ENCODE measurements around the gene TEX11. TPM values are rescaled to one million over a fixed set of nuclear protein-coding genes. Genes with fewer than 3 reads are reported as not detected.

The TEX11 gene
- total and polyA plus RNA-seq, 8 donors: 0.18 to 4.6 (median 1.6) TPM; not detected in 5

DNA sequence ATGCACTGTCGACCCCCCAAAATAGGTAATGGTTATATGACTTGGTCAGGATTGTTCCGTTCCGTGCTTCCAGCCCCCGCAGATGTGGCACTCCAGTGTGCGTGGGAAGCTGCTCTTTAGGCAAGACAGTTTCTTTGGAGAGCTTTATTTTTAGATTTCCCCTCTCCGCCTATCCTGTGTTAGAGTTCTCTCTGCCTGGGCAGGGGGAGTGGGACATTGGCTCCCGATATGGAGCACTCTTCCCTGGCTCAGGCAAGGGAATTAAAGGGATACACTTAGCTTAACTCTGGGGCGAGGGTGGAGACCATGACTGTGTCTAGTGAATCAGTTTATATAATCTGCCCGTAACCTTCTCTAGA, 427.9 kb downstream of the TEX11 start:
- intact Hi-C loops (cut with DNase I; ENCODE audit: low total_unique reads): no loop called here
- H3K27ac ChIP-seq: peak overlapping the region; percentile 75 to 85 (median 83)
- H3K4me3 ChIP-seq: no peak overlapping the region
- H3K27me3 ChIP-seq: no peaks in the 10 kb centered on the region
- H3K36me3 ChIP-seq: no peaks in the 10 kb centered on the region
- no peaks in the 10 kb centered on the region for H3K9me3 ChIP-seq
- H3K4me1 ChIP-seq: peaks cover 16 to 57% (median 35%) of the 10 kb centered on the region in 4 donors
- TF ChIP-seq POLR2A (IDR thresholded peaks at IDR 0.05) (no peak), CTCF (IDR thresholded peaks at IDR 0.05) (no peak), POLR2AphosphoS5 (IDR thresholded peaks at IDR 0.05) (no peak), EP300 (IDR thresholded peaks at IDR 0.05) (no peak)
- WGBS, 5 donors: 40 to 63% (median 60%) methylated on average over 8 to 9 of the region's 9 CpGs
- DNase-seq: peak in 1 of 2 donors; percentile 31

DNA sequence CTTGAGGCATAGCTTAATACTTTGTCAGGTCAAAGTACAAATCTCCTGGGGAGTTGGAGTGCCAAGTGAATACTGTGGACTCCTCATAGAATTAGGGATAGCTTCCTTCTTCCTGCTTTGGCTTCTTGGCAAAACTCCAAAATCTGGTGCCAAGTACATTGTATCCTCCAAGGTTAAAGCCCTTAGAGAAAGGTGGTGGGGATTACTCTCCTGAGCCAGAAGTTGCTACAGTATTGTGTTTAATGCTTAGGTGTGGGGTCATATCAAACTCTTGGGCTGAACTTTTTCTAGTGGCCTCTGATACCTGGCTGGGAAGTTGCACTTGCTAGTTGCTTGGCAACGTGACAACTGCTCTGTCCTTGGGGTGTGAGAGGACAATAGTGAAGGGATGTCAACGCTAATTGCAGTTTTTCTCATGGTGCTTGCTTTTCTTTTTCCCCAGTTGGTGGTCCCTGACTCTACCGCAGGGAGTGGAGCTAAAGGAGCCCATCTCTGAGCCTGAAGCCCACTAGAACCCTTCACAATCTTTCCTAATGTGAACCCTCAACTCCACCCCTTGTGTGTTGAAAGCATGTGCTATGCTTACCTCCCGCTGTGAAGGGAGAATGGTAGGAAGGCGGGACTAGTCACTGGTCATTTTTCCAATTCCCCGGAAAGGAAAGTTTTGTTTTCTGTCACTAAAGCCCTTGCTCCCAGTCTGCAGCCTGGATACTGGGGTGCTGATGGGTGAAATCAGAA, 428.4 kb downstream of the TEX11 start:
- Histone ChIP-seq H3K4me3 (no peak overlapping the region), H3K27me3 (no peaks in the 10 kb centered on the region), H3K9me3 (no peaks in the 10 kb centered on the region), H3K27ac (peak overlapping the region; percentile 75 to 85 (median 83)), H3K4me1 (peaks cover 16 to 52% (median 35%) of the 10 kb centered on the region in 4 donors), H3K36me3 (no peaks in the 10 kb centered on the region)
- TF ChIP-seq POLR2A (IDR thresholded peaks at IDR 0.05) (no peak), POLR2AphosphoS5 (IDR thresholded peaks at IDR 0.05) (peak in 2 of 3 donors; percentile 35 to 46), EP300 (IDR thresholded peaks at IDR 0.05) (no peak)
- 27 to 34% (median 29%) methylated on average over 6 of the region's 6 CpGs for WGBS, 5 donors
- intact Hi-C loops (cut with DNase I; ENCODE audit: low total_unique reads): no loop called here
- peak; percentile 43 to 67 for DNase-seq

DNA sequence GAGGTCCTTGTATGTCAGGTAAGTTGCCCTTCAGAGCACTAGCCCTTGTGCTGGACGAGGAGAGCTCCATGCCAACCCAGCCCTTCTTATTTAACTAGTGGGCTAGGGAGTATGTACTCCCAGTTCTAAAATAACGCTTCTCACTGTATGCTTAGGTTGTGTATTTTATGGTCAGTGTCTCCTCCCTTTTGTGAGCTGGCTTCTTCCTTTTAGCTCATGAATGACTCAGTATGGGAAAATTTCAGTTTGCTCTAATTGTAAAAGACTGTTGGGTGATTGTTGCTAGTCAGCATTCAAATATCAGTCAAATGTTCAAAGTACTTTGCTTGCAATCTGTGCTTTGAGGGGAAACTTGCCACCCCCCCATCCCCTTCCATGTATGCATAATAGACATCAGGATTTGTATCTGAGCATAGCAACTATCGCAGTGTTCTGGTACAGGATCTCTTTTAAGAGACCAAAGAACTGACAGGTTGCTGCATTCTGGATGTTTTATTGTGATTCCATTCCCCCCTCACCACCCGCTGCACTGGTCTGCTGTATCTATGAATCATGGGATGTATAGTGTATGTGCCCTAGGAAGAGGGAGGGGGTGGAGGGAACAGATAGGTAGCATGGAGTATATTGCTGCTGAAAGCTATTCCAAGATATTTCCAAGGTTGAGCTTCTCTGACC, 429.1 kb downstream of the TEX11 start:
- no peaks in the 10 kb centered on the region for H3K27me3 ChIP-seq
- DNase-seq: peak in 1 of 2 donors; percentile 47
- no peaks in the 10 kb centered on the region for H3K36me3 ChIP-seq
- peaks cover 16 to 50% (median 33%) of the 10 kb centered on the region in 4 donors for H3K4me1 ChIP-seq
- H3K27ac ChIP-seq: peak overlapping the region; percentile 75 to 85 (median 83)
- H3K9me3 ChIP-seq: no peaks in the 10 kb centered on the region
- TF ChIP-seq POLR2AphosphoS5 (IDR thresholded peaks at IDR 0.05): peak in 1 of 3 donors; percentile 29
- TF ChIP-seq POLR2A (IDR thresholded peaks at IDR 0.05): no peak
- intact Hi-C loops (cut with DNase I; ENCODE audit: low total_unique reads): no loop called here
- H3K4me3 ChIP-seq: no peak overlapping the region
- 43 to 57% (median 46%) methylated on average over 4 of the region's 4 CpGs for WGBS, 5 donors

Small RNA genes lying within 50 kb of the gene (small RNA-seq; reads per million reads assigned to genes)
- 0 reads per million in 4 donors for gene SNORD3E

Other genes starting within 250 kb of the TEX11 start
- gene SLC7A3, start 22.4 kb upstream of the TEX11 start, total RNA-seq: under 1 TPM in 1 of 5 donors, not detected in 4; 0.37 TPM
- under 1 TPM in 1 of 3 donors, not detected in 2; 0.55 TPM for gene SLC7A3, start 22.4 kb upstream of the TEX11 start, polyA plus RNA-seq
- gene SNX12, start 159.6 kb upstream of the TEX11 start, total RNA-seq: 10 to 100 TPM; 16.5 to 51.0 (median 47.3) TPM
- gene SNX12, start 159.6 kb upstream of the TEX11 start, polyA plus RNA-seq: 10 to 100 TPM; 30.9 to 48.3 (median 47.2) TPM
- 10 to 100 TPM in 1 of 5 donors, 1 to 10 TPM in 4; 3.1 to 31.4 (median 8.1) TPM for gene FOXO4, start 187.1 kb upstream of the TEX11 start, total RNA-seq
- gene FOXO4, start 187.1 kb upstream of the TEX11 start, polyA plus RNA-seq: 10 to 100 TPM in 2 of 3 donors, 1 to 10 TPM in 1; 6.4 to 15.7 (median 12.1) TPM
- not detected for gene CXorf65, start 198.0 kb upstream of the TEX11 start, total RNA-seq
- gene CXorf65, start 198.0 kb upstream of the TEX11 start, polyA plus RNA-seq: under 1 TPM in 1 of 3 donors, not detected in 2; 0.43 TPM
- 10 to 100 TPM in 2 of 5 donors, 1 to 10 TPM in 2, under 1 TPM in 1; 0.89 to 11.2 (median 8.2) TPM for gene IL2RG, start 202.9 kb upstream of the TEX11 start, total RNA-seq
- 10 to 100 TPM in 1 of 3 donors, 1 to 10 TPM in 2; 6.7 to 10.4 (median 9.9) TPM for gene IL2RG, start 202.9 kb upstream of the TEX11 start, polyA plus RNA-seq
- gene MED12, start 209.9 kb upstream of the TEX11 start, total RNA-seq: 10 to 100 TPM; 20.7 to 53.3 (median 36.2) TPM
- gene MED12, start 209.9 kb upstream of the TEX11 start, polyA plus RNA-seq: 1 to 10 TPM; 6.2 to 9.5 (median 8.2) TPM
- 10 to 100 TPM in 1 of 5 donors, 1 to 10 TPM in 1, under 1 TPM in 1, not detected in 2; 0.92 to 10.7 (median 1.0) TPM for gene NLGN3, start 236.1 kb upstream of the TEX11 start, total RNA-seq
- gene NLGN3, start 236.1 kb upstream of the TEX11 start, polyA plus RNA-seq: under 1 TPM; 0.12 to 0.50 (median 0.31) TPM

Data from stomach (tissue), 9 donors.